ENCODE measurements around the gene CRELD2. TPM values are rescaled to one million over a fixed set of nuclear protein-coding genes. Genes with fewer than 3 reads are reported as not detected.
"Not testable (repeated sequence)": the region's sequence is repeated elsewhere in the genome, so short reads cannot be mapped to it uniquely, and the experiment has no call there.

Gene CRELD2
- total RNA-seq, 2 experiments from 2014 or later, result 15.2 to 16.4 TPM

DNA sequence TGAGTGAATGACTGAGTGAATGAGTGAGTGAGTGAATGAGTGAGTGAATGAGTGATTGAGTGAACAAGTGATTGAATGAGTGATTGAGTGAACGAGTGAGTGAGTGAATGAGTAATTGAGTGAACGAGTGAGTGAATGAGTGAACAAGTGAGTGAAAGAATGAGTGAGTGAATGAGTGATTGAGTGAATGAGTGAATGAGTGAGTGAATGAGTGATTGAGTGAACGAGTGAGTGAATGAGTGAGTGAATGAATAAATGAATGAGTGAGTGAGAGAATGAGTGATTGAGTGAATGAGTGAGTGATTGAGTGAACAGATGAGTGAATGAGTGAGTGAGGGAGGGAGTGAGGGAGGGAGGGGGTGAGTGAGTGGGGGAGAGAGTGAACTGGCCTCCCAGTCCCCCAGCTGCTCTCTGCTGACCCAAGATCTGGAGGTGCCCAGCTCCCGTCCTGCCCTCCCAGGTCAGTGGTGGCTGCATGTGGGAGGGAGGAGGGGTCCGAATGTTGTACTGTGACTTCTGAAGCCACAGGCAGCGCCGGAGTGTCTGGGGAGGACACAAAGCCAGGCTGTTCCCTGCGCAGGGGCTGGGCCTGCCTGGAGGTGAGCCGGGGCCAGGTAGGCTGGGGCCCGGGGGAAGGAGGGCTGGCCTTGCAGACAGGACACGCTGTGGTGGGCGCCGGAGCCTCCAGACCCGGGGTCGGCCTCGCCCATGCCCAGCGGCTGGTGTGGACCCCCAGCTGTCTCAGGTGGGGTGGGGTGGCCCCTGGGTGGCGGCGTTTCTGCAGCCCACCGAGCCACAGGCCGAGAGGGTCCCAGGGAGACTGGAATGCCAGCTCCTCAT, 24.4 kb downstream of the CRELD2 start:
- H3K4me1 Mint-ChIP-seq, result peaks cover 16% of the 10 kb centered on the region
- H3K27ac Mint-ChIP-seq, result no peak overlapping the region
- H3K36me3 Mint-ChIP-seq (ENCODE audit: low read depth), result no peaks in the 10 kb centered on the region
- no peaks in the 10 kb centered on the region for H3K9me3 Mint-ChIP-seq (ENCODE audit: low read depth)
- ChIA-PET CTCF (no interaction called here), POLR2A (no interaction called here)
- no peak overlapping the region for H3K4me3 Mint-ChIP-seq
- peak; percentile 27 for DNase-seq
- peak; percentile 37 for ATAC-seq
- H3K27me3 Mint-ChIP-seq, result no peaks in the 10 kb centered on the region
- intact Hi-C loops (cut with DNase I, micrococcal nuclease), result no loop called here

DNA sequence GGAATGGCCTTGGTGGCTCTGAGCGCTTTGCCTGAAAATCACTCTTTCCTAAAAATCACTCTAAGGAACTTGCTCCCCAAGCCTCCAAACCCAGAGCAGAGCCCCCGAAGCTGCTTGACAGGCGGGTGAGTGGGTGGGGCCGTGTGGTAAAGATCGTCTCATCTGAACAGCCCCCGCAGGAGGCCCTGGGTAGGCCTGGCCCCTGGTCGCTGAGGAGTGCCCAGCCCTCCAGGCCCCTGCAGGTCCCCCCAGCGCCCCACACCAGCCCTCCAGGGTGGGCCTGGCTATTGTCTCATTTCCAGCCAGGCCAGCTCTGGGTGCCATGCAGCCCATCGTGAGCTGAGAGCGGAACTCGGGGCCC, 25.0 kb downstream of the CRELD2 start:
- H3K27ac Mint-ChIP-seq, result no peak overlapping the region
- H3K36me3 Mint-ChIP-seq (ENCODE audit: low read depth), result no peaks in the 10 kb centered on the region
- ChIA-PET CTCF (no interaction called here), POLR2A (no interaction called here)
- no peaks in the 10 kb centered on the region for H3K9me3 Mint-ChIP-seq (ENCODE audit: low read depth)
- intact Hi-C loops (cut with DNase I, micrococcal nuclease), result no loop called here
- DNase-seq, result no peak
- no peak for ATAC-seq
- H3K4me1 Mint-ChIP-seq, result peaks cover 16% of the 10 kb centered on the region
- no peaks in the 10 kb centered on the region for H3K27me3 Mint-ChIP-seq
- no peak overlapping the region for H3K4me3 Mint-ChIP-seq

DNA sequence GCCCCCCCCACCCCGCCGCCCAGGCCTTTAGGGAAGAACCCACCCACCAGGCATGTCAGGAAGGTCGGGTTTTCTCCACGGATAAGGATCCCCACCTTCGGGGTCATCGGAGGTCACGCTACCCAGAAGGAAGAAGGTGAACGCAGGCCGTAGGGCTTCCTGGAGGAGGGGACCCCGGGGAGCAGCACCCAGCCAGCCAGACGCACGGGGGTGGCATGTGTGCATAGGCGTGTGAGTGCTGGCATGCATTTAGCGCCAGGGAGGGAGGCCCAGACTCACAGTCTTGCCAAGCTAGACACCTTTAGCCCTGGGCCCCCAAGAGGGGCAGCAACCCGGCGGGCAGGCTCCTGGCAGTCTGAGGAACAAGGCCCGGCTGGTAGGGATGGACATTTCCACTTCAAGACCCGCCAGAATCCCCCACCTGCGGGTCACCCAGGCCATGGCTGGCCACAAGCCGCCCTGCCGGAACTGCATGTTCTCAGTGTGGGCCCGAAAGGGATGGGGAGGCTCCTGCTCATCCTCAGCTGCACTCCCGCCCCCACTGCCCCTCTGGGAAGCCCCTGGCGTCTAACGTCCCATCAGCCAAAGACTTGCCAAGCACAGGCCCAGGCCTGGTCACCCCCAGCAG, 25.5 kb downstream of the CRELD2 start:
- no peak for ATAC-seq
- ChIA-PET CTCF (no interaction called here), POLR2A (no interaction called here)
- peak; percentile 31 for DNase-seq
- Mint-ChIP-seq H3K9me3 (ENCODE audit: low read depth) (no peaks in the 10 kb centered on the region), H3K27ac (no peak overlapping the region), H3K27me3 (no peaks in the 10 kb centered on the region), H3K36me3 (ENCODE audit: low read depth) (no peaks in the 10 kb centered on the region), H3K4me1 (peaks cover 15% of the 10 kb centered on the region), H3K4me3 (no peak overlapping the region)
- intact Hi-C loops (cut with DNase I, micrococcal nuclease), result no loop called here

DNA sequence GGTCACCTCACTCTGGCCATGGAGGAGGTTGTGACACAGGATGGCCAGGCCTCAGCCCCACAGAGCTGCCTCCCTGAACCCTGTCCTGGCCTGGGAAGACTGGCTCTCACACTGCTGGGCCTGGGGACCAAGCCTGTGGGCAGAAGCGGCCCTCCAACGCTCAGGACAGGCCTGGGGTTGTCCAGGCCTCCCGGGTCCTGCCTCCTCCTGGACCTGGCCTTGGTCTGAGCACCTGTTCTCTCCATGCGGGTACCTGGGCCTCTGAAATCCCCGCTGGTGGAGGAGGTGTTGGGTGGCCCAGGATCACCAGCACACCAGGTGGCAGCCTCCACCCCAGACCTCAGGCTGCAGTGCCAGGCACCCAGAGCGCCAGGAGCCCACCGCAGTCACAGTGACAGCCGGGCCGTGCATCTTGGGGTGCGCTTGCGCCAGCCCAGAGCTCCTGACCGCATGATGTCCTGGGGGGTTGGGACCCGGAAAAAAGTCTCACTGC, 26.0 kb downstream of the CRELD2 start:
- no peaks in the 10 kb centered on the region for H3K27me3 Mint-ChIP-seq
- H3K27ac Mint-ChIP-seq, result peak overlapping the region; percentile 13
- ATAC-seq (no peak), DNase-seq (no peak)
- CTCF ChIA-PET, result no interaction called here
- H3K36me3 Mint-ChIP-seq (ENCODE audit: low read depth), result no peaks in the 10 kb centered on the region
- H3K4me3 Mint-ChIP-seq, result no peak overlapping the region
- intact Hi-C loops (cut with DNase I, micrococcal nuclease), result no loop called here
- POLR2A ChIA-PET, result no interaction called here
- no peaks in the 10 kb centered on the region for H3K9me3 Mint-ChIP-seq (ENCODE audit: low read depth)
- H3K4me1 Mint-ChIP-seq, result peaks cover 10% of the 10 kb centered on the region

DNA sequence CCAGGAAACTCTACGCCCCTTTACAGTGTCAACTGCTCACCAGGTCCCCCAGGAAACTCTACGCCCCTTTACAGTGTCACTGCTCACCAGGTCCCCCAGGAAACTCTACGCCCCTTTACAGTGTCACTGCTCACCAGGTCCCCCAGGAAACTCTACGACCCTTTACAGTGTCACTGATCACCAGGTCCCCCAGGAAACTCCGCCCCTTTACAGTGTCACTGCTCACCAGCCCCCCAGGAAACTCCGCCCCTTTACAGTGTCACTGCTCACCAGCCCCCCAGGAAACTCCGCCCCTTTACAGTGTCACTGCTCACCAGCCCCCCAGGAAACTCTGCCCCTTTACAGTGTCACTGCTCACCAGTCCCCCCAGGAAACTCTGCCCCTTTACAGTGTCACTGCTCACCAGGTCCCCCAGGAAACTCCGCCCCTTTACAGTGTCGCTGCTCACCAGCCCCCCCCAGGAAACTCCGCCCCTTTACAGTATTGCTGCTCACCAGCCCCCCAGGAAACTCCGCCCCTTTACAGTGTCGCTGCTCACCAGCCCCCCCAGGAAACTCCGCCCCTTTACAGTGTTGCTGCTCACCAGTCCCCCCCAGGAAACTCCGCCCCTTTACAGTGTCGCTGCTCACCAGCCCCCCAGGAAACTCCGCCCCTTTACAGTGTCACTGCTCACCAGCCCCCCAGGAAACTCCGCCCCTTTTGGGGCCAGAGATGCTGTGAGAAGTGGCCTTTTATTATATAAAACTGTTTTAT, 26.8 kb downstream of the CRELD2 start:
- POLR2A ChIA-PET; H3K27me3 Mint-ChIP-seq; ATAC-seq; H3K9me3 Mint-ChIP-seq (ENCODE audit: low read depth); H3K4me1 Mint-ChIP-seq; H3K36me3 Mint-ChIP-seq (ENCODE audit: low read depth); H3K4me3 Mint-ChIP-seq: not testable (repeated sequence)
- intact Hi-C loops (cut with DNase I, micrococcal nuclease), result loop anchor here in 1 of 2 experiments (1.0 kb wide), 1 partner anchor 15 kb away; the partner anchor contains the start of gene PIM3
- DNase-seq, result peak; percentile 68
- CTCF ChIA-PET, result interaction anchor here (1.1 kb wide), 1 partner anchor 12 kb away, joined by 3 read pairs; no protein-coding TSS in a partner anchor
- H3K27ac Mint-ChIP-seq, result peak overlapping the region; percentile 61

DNA sequence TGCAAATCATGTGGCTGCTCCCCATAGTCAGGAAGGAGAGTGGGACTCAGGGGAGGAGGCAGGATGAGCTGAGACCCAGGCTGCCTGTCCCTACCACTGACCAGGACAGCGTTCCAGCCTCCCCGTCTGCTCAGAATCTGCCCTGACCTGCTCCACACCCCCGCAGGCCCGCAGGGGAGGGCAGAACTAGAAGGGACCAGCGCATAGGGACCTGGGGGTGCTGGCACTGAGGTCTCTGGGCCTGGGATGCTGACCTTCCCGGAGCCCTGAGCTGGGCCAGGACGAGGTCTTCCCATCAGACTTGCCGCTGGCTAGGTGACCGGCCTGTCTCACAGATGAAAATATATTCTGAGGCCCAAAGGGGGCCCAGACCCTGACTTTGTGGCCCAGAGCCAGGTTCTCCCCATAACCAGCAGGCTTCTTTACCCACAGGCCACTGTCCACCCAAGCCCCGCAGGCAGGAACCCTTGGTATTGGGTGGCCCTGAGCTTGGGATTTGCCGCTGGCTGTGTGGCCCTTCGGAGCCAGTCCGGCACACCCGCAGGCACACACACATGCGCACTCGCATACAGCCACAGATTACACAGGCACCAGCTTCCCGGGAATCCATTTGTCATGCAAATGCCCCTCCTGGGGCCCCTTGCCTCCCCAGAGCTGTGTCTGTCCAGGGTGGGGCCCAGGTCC, 28.3 kb downstream of the CRELD2 start:
- H3K9me3 Mint-ChIP-seq (ENCODE audit: low read depth), result no peaks in the 10 kb centered on the region
- DNase-seq, result no peak
- no peaks in the 10 kb centered on the region for H3K36me3 Mint-ChIP-seq (ENCODE audit: low read depth)
- ChIA-PET CTCF (no interaction called here), POLR2A (interaction anchor here (0.6 to 0.8 kb wide), 3 partner anchors 11 to 257 kb away, joined by 3 to 5 read pairs (median 3); no protein-coding TSS in a partner anchor)
- no peaks in the 10 kb centered on the region for H3K27me3 Mint-ChIP-seq
- no peak overlapping the region for H3K27ac Mint-ChIP-seq
- no peak overlapping the region for H3K4me3 Mint-ChIP-seq
- no peak for ATAC-seq
- intact Hi-C loops (cut with DNase I, micrococcal nuclease), result no loop called here
- peaks cover 10% of the 10 kb centered on the region for H3K4me1 Mint-ChIP-seq

DNA sequence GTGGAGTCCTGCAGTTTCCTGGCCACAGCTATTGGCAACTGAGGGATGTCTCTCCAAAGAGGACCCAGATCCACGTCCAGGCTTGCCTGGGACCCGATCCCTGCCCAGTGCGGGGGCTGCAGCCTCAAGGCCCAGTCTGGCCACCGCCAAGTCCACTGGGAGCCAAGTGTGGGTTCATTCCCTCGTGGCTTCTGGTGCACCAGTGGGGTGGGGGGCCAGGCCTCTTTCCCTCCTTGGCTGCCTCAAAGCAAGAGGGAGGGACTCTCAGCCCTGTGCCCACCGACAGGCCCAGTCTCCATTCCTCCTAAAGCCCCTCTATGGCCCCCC, 28.8 kb downstream of the CRELD2 start:
- no peaks in the 10 kb centered on the region for H3K36me3 Mint-ChIP-seq (ENCODE audit: low read depth)
- H3K27ac Mint-ChIP-seq, result no peak overlapping the region
- no peak overlapping the region for H3K4me3 Mint-ChIP-seq
- no peaks in the 10 kb centered on the region for H3K9me3 Mint-ChIP-seq (ENCODE audit: low read depth)
- intact Hi-C loops (cut with DNase I, micrococcal nuclease), result no loop called here
- no peak for ATAC-seq
- CTCF ChIA-PET, result no interaction called here
- DNase-seq, result no peak
- POLR2A ChIA-PET, result no interaction called here
- no peaks in the 10 kb centered on the region for H3K27me3 Mint-ChIP-seq
- peaks cover 10% of the 10 kb centered on the region for H3K4me1 Mint-ChIP-seq

DNA sequence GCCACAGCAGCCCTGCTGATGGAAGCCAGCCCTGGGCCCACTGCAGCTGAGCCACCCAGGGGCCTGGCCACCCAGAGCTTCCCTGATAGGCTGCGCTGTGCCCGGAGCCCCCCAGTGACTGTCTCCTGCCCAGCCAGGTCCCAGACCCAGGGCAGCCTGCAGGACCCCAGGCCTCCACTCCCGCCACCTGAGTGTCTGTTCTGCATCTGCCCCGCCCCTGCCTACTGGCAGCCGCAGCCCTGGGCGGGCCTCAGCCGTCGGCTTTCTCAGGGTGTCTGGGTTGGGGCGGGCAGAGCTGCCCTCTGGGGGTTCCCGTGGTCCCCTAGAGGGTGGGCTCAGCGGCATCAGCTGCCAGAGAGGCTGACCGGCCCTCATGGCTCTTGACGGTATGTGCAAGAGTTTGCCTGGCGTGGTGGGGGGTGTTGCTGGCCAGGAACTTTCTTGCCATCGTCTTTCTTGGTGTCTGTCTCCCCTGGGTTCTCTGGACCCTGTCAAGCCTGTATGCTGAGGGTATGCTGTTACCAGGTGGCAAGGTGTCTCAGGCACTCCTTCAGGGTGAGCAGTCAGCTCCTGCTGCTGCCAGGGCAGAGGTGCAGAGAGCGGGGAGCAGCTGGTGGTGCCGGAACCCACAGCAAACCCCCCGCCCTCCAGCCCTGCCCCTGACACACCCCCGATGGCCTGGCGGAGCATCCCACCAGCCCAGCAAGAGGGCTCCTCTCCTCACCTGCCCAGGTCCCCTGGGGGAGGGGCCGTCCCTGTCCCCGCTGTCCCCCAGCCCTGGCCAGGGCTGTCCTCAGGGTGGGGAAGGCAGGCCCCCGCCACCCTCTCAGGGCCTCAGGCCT, 29.9 kb downstream of the CRELD2 start:
- no peak overlapping the region for H3K27ac Mint-ChIP-seq
- H3K4me1 Mint-ChIP-seq, result peaks cover 10% of the 10 kb centered on the region
- ATAC-seq (no peak), DNase-seq (no peak)
- H3K36me3 Mint-ChIP-seq (ENCODE audit: low read depth), result no peaks in the 10 kb centered on the region
- intact Hi-C loops (cut with DNase I, micrococcal nuclease), result no loop called here
- H3K4me3 Mint-ChIP-seq, result no peak overlapping the region
- ChIA-PET POLR2A (no interaction called here), CTCF (no interaction called here)
- no peaks in the 10 kb centered on the region for H3K9me3 Mint-ChIP-seq (ENCODE audit: low read depth)
- no peaks in the 10 kb centered on the region for H3K27me3 Mint-ChIP-seq

DNA sequence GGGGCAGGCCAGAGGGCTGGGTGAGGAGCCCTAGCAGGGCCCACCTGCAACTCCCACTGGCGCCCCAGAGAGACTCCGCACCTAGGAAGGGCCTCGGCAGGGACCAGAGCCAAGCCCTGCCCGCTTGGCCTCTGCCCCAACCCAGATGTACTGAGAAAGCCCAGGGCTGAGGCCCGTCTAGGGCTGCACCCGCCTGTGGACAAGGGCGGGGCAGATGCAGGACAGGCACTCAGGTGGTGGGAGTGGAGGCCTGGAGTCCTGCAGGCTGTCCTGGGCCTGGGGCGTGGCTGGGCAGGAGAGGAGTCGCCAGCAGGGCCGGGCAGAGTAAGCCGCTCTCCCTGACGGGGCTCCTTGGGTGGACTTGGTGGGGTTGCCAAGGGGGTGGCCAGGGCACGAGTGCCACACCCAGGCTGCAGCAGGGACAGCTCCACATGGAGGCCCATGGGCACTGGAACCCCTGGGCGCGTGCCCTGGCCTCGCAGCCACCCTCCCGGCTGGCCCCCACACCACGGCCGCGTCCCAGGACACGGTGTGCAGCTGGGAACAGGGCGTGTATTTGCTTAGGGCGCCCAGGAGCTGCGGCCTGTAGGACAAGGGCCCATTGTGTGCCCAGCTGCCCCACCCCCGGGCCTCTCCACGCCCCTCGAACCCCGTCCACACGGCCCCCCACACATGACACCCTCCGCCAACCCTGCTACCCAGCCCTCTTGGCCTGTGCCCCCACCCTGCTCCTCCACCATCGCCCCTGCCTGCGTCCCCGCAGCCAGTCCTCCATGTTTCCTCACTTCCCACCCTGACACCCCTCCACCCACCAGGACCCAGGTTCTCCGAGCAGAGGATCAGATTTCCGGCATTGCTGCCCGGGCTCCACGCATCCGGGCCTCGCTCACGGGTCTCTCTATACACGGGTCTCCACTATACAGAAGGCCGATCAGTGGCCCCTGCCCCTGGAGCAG, 30.8 kb downstream of the CRELD2 start:
- peaks cover 10% of the 10 kb centered on the region for H3K4me1 Mint-ChIP-seq
- CTCF ChIA-PET, result no interaction called here
- DNase-seq, result no peak

DNA sequence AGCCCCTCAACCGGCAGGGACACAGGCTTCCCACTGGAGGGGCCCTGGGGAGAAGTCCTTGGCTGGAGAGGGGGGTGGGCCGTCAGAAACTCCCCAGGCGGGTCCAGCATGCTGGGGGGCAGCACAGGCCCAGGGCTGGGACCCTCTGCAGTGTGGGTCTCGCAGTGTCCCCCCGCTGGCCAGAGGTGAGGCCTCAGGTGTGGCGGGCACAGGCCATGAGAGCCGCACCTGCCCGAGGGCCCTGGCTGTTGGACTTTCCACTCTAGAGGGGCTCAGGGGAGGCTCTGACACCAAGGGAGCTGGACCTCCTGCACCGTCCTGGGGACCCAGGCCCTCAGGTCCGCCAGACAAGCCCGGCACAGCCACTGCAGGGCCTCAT, 31.5 kb downstream of the CRELD2 start:
- H3K36me3 Mint-ChIP-seq (ENCODE audit: low read depth), result no peaks in the 10 kb centered on the region
- intact Hi-C loops (cut with DNase I, micrococcal nuclease), result no loop called here
- no peak for ATAC-seq
- H3K27ac Mint-ChIP-seq, result no peak overlapping the region
- no peaks in the 10 kb centered on the region for H3K27me3 Mint-ChIP-seq
- DNase-seq, result no peak
- ChIA-PET CTCF (no interaction called here), POLR2A (no interaction called here)
- peaks cover 10% of the 10 kb centered on the region for H3K4me1 Mint-ChIP-seq
- no peaks in the 10 kb centered on the region for H3K9me3 Mint-ChIP-seq (ENCODE audit: low read depth)
- no peak overlapping the region for H3K4me3 Mint-ChIP-seq

More for the DNA sequence above, 30.8 kb downstream of the CRELD2 start:
- POLR2A ChIA-PET, result no interaction called here
- no peaks in the 10 kb centered on the region for H3K36me3 Mint-ChIP-seq (ENCODE audit: low read depth)
- intact Hi-C loops (cut with DNase I, micrococcal nuclease), result no loop called here
- H3K27me3 Mint-ChIP-seq, result no peaks in the 10 kb centered on the region
- no peak overlapping the region for H3K27ac Mint-ChIP-seq
- H3K4me3 Mint-ChIP-seq, result no peak overlapping the region
- no peaks in the 10 kb centered on the region for H3K9me3 Mint-ChIP-seq (ENCODE audit: low read depth)
- ATAC-seq, result no peak

Data from activated CD4-positive, alpha-beta T cell treated with anti-CD3 and anti-CD28 coated beads for 36 hours (primary cell).